Measurements from ENCODE around the gene MAP3K5. TPM values are rescaled to one million over a fixed set of nuclear protein-coding genes. Genes with fewer than 3 reads are reported as not detected.
A peak's percentile ranks its signal among the peaks of the same experiment; 100 is the strongest.

Gene MAP3K5
- total RNA-seq, 2 donors from 2014 or later, result 65.7 to 98.4 TPM

DNA sequence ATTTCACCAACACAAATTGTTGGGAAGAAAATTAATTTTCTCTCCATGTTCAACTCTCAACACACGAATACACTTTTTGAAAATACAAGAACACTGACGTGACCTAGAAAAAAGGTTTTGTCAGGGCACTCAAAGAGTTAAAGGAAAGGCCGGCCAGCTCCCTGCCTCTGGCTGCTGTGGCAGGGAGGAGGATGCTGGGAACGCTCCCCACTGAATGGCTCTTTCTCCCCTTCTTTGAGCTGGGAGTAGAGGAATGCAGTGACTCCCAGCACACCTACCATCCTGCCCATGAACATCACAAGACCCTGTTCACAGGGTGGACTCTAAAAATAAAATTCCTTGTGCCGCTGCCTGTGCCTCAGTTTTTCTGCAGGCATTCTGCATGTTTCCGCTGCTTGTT, 47.0 kb downstream of the MAP3K5 start:
- 63% methylated on average over 6 of the region's 6 CpGs for WGBS
- no peaks in the 10 kb centered on the region for H3K9me3 ChIP-seq
- H3K4me3 ChIP-seq, result no peak overlapping the region
- TF ChIP-seq CTCF (IDR thresholded peaks at IDR 0.05), result no peak
- no peak for TF ChIP-seq POLR2A (IDR thresholded peaks at IDR 0.05)
- no peak for TF ChIP-seq POLR2AphosphoS5 (IDR thresholded peaks at IDR 0.05)
- H3K4me1 ChIP-seq (replicated peaks), result no peaks in the 10 kb centered on the region
- no peak for DNase-seq (ENCODE audit: low spot score)
- H3K36me3 ChIP-seq, result no peaks in the 10 kb centered on the region
- no peaks in the 10 kb centered on the region for H3K27me3 ChIP-seq (replicated peaks; ENCODE audit: insufficient read depth)
- no peak overlapping the region for H3K27ac ChIP-seq
- intact Hi-C loops (cut with DNase I), result no loop called here

- Histone ChIP-seq H3K9me3 (no peaks in the 10 kb centered on the region), H3K27me3 (replicated peaks; ENCODE audit: insufficient read depth) (no peaks in the 10 kb centered on the region), H3K27ac (no peak overlapping the region), H3K4me3 (no peak overlapping the region), H3K36me3 (no peaks in the 10 kb centered on the region), H3K4me1 (replicated peaks) (no peaks in the 10 kb centered on the region)
- DNase-seq (ENCODE audit: low spot score), result no peak
- intact Hi-C loops (cut with DNase I), result no loop called here
- WGBS, result 44% methylated on average over 5 of the region's 5 CpGs
- TF ChIP-seq CTCF (IDR thresholded peaks at IDR 0.05), result no peak
- TF ChIP-seq POLR2AphosphoS5 (IDR thresholded peaks at IDR 0.05), result no peak
- TF ChIP-seq POLR2A (IDR thresholded peaks at IDR 0.05), result no peak
Measured at GRCh38 chr6:136744889-136745288, 47.4 kb downstream of the MAP3K5 start.

GRCh38 chr6:136742125-136742524, 50.2 kb downstream of the MAP3K5 start:
- Histone ChIP-seq H3K27ac (no peak overlapping the region), H3K27me3 (replicated peaks; ENCODE audit: insufficient read depth) (no peaks in the 10 kb centered on the region), H3K36me3 (no peaks in the 10 kb centered on the region), H3K9me3 (no peaks in the 10 kb centered on the region), H3K4me3 (no peak overlapping the region), H3K4me1 (replicated peaks) (no peaks in the 10 kb centered on the region)
- DNase-seq (ENCODE audit: low spot score), result no peak
- TF ChIP-seq POLR2A (IDR thresholded peaks at IDR 0.05), result no peak
- TF ChIP-seq POLR2AphosphoS5 (IDR thresholded peaks at IDR 0.05), result no peak
- no peak for TF ChIP-seq CTCF (IDR thresholded peaks at IDR 0.05)
- 84% methylated on average over 2 of the region's 2 CpGs for WGBS
- intact Hi-C loops (cut with DNase I), result no loop called here

GRCh38 chr6:136740050-136740974, 52.0 kb downstream of the MAP3K5 start:
- Histone ChIP-seq H3K27me3 (replicated peaks; ENCODE audit: insufficient read depth) (no peaks in the 10 kb centered on the region), H3K4me3 (no peak overlapping the region), H3K27ac (peak overlapping the region in 1 of 2 donors; percentile 49), H3K36me3 (no peaks in the 10 kb centered on the region), H3K9me3 (no peaks in the 10 kb centered on the region), H3K4me1 (replicated peaks) (no peaks in the 10 kb centered on the region)
- peak; percentile 52 for TF ChIP-seq POLR2AphosphoS5 (IDR thresholded peaks at IDR 0.05)
- no peak for TF ChIP-seq CTCF (IDR thresholded peaks at IDR 0.05)
- no peak for TF ChIP-seq POLR2A (IDR thresholded peaks at IDR 0.05)
- DNase-seq (ENCODE audit: low spot score), result peak; percentile 34
- 32% methylated on average over 10 of the region's 10 CpGs for WGBS
- intact Hi-C loops (cut with DNase I), result no loop called here

GRCh38 chr6:136739501-136739900, 52.8 kb downstream of the MAP3K5 start:
- TF ChIP-seq POLR2AphosphoS5 (IDR thresholded peaks at IDR 0.05) (no peak), POLR2A (IDR thresholded peaks at IDR 0.05) (no peak), CTCF (IDR thresholded peaks at IDR 0.05) (no peak)
- 85% methylated on average over 3 of the region's 3 CpGs for WGBS
- no peak for DNase-seq (ENCODE audit: low spot score)
- intact Hi-C loops (cut with DNase I), result loop anchor here (5.0 to 10.0 kb wide), 2 partner anchors 53 to 95 kb away; partner anchors contain the start of gene MAP3K5
- Histone ChIP-seq H3K27ac (peak overlapping the region in 1 of 2 donors; percentile 49), H3K36me3 (no peaks in the 10 kb centered on the region), H3K27me3 (replicated peaks; ENCODE audit: insufficient read depth) (no peaks in the 10 kb centered on the region), H3K9me3 (no peaks in the 10 kb centered on the region), H3K4me3 (no peak overlapping the region), H3K4me1 (replicated peaks) (no peaks in the 10 kb centered on the region)
